ENCODE measurements around the gene FIGNL1. TPM values are rescaled to one million over a fixed set of nuclear protein-coding genes. Genes with fewer than 3 reads are reported as not detected.

Gene FIGNL1
- total RNA-seq, 1 donor from 2014 or later: 40.4 TPM

- H3K9me3 Mint-ChIP-seq: no peaks in the 10 kb centered on the region
- no peak for TF ChIP-seq CTCF (conservative IDR thresholded peaks at IDR 0.05)
- H3K27ac Mint-ChIP-seq (ENCODE audit: unreplicated experiment): no peak overlapping the region
- no peaks in the 10 kb centered on the region for H3K4me1 Mint-ChIP-seq
- no peak for DNase-seq (ENCODE audit: low read depth, low spot score)
- peaks cover 2% of the 10 kb centered on the region for H3K27me3 Mint-ChIP-seq (ENCODE audit: low read depth)
- H3K4me3 Mint-ChIP-seq: no peak overlapping the region
- no peaks in the 10 kb centered on the region for H3K36me3 Mint-ChIP-seq (ENCODE audit: low read depth)
Observed at GRCh38 chr7:50412973-50413372, 37.2 kb downstream of the FIGNL1 start.

GRCh38 chr7:50411332-50411731 lies 38.8 kb downstream of the FIGNL1 start:
- Mint-ChIP-seq H3K9me3 (no peaks in the 10 kb centered on the region), H3K36me3 (ENCODE audit: low read depth) (no peaks in the 10 kb centered on the region), H3K4me3 (no peak overlapping the region), H3K4me1 (no peaks in the 10 kb centered on the region), H3K27me3 (ENCODE audit: low read depth) (peaks cover 2% of the 10 kb centered on the region), H3K27ac (ENCODE audit: unreplicated experiment) (no peak overlapping the region)
- no peak for DNase-seq (ENCODE audit: low read depth, low spot score)
- no peak for TF ChIP-seq CTCF (conservative IDR thresholded peaks at IDR 0.05)

GRCh38 chr7:50409856-50410745 lies 40.0 kb downstream of the FIGNL1 start:
- no peak for DNase-seq (ENCODE audit: low read depth, low spot score)
- Mint-ChIP-seq H3K4me1 (no peaks in the 10 kb centered on the region), H3K36me3 (ENCODE audit: low read depth) (no peaks in the 10 kb centered on the region), H3K27me3 (ENCODE audit: low read depth) (peaks cover 2% of the 10 kb centered on the region), H3K27ac (ENCODE audit: unreplicated experiment) (no peak overlapping the region), H3K4me3 (no peak overlapping the region), H3K9me3 (no peaks in the 10 kb centered on the region)
- no peak for TF ChIP-seq CTCF (conservative IDR thresholded peaks at IDR 0.05)

GRCh38 chr7:50406935-50407334 lies 43.2 kb downstream of the FIGNL1 start:
- H3K36me3 Mint-ChIP-seq (ENCODE audit: low read depth): no peaks in the 10 kb centered on the region
- H3K9me3 Mint-ChIP-seq: no peaks in the 10 kb centered on the region
- no peaks in the 10 kb centered on the region for H3K4me1 Mint-ChIP-seq
- H3K27me3 Mint-ChIP-seq (ENCODE audit: low read depth): peaks cover 2% of the 10 kb centered on the region
- no peak for TF ChIP-seq CTCF (conservative IDR thresholded peaks at IDR 0.05)
- DNase-seq (ENCODE audit: low read depth, low spot score): no peak
- no peak overlapping the region for H3K27ac Mint-ChIP-seq (ENCODE audit: unreplicated experiment)
- no peak overlapping the region for H3K4me3 Mint-ChIP-seq

GRCh38 chr7:50405221-50405620 lies 44.9 kb downstream of the FIGNL1 start:
- no peak for TF ChIP-seq CTCF (conservative IDR thresholded peaks at IDR 0.05)
- H3K9me3 Mint-ChIP-seq: no peaks in the 10 kb centered on the region
- no peaks in the 10 kb centered on the region for H3K4me1 Mint-ChIP-seq
- no peak for DNase-seq (ENCODE audit: low read depth, low spot score)
- H3K36me3 Mint-ChIP-seq (ENCODE audit: low read depth): peaks cover 7% of the 10 kb centered on the region
- H3K27me3 Mint-ChIP-seq (ENCODE audit: low read depth): peaks cover 2% of the 10 kb centered on the region
- H3K4me3 Mint-ChIP-seq: no peak overlapping the region
- H3K27ac Mint-ChIP-seq (ENCODE audit: unreplicated experiment): no peak overlapping the region
